HG02840 (cell line): ENCODE data around the gene FBXO28.
A peak's percentile ranks its signal among the peaks of the same experiment; 100 is the strongest.

Source experiments
- ATAC-seq: cut with Tn5 transposase; IDR thresholded peaks from one replicate; pipeline ENCODE4 v1.9.1; 2021; ENCODE audit warnings: mild to moderate bottlenecking, moderate library complexity, moderate number of reproducible peaks; ENCODE audit not compliant: unreplicated experiment, low FRiP score

Gene FBXO28

DNA sequence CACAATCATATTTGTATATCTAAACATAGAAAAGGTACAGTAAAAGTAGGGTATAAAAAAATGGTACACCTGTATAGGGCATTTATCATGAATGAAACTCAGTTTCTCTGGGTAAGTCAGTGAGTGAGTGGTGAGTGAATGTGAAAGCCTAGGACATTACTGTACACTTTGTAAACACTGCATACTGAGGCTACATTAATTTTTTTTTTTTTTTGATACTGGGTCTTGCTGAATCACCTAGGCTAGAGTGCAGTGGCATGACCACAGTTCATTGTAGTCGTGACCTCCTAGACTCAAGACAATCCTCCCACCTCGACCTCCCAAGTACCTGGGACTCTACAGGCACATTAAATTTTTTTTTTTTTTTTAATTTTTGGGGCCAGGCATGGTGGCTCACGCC, 27.8 kb downstream of the FBXO28 start:
- ATAC-seq, result no peak

DNA sequence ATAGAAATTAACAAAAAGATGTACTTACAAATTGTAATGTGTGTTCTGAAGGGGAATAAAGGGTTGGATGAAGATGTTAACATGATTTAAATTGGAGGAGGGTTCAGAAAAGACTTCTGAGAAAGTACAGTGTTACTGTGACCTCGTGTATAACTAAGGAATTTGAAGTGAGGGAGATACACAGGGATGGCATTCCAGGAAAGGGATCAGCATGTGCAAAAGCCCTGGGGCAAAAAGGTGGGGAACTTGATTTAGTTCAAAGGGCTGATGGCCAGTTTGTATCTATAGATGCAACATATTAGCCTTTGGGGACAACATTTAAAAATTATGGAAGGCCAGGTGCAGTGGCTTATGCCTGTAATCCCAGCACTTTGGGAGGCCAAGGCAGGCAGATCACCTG, 35.8 kb downstream of the FBXO28 start:
- no peak for ATAC-seq

DNA sequence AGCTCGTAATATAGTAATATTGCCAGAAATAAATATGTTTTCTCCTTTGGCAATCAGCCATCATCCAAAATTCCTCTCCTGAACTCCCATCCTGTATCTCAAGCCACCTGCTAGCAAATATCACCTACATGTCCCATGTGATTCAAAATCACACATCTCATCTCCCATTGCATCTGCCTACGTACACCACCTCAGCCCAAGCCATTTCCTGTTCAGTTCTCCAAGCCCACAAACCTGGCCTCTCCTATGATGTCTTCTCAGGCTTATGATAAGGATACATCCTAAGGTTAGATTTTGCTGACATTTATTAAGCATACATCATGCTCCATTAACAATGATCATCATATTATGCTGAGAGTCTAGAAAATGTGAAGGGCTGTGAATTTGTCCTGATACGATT, 37.2 kb downstream of the FBXO28 start:
- no peak for ATAC-seq

DNA sequence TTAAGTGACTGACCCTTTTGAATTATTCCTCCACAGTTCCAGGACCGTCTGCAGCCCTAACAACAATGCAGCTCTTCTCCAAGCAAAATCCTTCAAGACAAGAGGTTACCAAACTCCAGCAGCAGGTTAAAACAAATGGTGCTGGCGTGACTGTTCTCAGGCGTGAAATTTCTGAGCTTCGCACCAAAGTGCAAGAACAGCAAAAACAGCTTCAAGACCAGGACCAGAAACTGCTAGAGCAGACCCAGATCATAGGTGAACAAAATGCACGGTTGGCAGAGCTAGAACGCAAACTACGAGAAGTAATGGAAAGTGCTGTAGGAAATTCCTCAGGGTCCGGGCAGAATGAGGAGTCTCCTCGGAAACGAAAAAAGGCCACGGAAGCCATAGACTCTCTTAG, 43.4 kb downstream of the FBXO28 start:
- no peak for ATAC-seq

DNA sequence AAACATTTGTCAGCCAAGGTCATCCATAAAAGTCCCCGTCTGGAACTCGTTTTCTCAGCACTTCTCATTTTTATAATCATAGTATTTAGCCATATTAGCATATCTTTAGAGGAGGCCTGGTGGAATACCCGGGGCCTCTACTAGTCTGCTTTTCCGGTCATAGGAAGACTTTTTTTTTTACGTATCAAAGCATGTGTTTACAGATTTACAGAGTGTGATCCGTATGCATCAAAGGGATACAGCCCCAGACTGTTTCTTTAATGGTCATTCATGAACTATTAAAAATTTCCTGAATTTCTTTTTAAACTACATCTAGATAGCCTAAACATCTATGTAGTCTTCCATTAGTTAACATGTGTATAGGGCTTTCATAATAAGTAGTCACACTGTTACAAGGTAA, 45.6 kb downstream of the FBXO28 start:
- no peak for ATAC-seq

DNA sequence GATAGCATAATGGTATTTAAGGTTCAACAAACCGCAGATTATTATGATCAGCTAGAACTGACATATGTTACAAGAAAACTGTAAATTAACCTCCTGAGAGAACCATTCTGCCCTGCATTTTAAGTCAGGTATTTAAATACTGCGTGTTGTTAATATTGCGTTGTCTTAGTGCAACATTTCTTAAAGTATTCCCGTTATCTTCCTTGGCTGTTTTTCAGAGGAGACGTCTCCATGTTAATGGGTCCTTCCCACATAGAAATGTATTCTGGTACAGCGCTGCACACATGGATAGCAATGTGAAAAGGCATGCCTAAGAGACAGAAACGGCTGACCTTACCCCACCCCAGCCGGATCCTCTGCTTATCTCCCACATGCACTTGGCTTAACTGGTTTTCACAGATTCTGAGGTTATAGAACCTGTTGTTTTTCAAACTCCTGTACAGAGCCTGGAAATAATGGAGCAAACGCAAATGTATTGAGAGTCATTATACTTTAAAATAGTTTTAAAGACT, 46.3 kb downstream of the FBXO28 start:
- ATAC-seq, result no peak

DNA sequence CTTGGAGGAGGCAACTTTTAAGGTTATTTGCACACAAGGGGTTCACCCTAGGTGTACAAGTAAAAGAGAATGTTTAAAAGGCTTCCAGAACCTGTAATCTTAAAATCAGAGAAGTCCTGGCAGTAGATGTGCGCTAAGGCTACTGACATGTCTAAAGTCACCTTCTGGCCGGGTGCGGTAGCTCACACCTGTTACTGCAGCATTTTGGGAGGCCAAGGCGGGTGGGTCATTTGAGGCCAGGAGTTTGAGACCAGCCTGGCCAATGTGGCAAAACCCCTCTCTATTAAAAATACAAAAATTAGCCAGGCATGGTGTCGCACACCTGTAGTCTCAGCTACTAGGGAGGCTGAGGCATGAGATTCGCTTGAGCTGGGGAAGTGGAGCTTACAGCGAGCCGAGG, 48.9 kb downstream of the FBXO28 start:
- ATAC-seq, result no peak

DNA sequence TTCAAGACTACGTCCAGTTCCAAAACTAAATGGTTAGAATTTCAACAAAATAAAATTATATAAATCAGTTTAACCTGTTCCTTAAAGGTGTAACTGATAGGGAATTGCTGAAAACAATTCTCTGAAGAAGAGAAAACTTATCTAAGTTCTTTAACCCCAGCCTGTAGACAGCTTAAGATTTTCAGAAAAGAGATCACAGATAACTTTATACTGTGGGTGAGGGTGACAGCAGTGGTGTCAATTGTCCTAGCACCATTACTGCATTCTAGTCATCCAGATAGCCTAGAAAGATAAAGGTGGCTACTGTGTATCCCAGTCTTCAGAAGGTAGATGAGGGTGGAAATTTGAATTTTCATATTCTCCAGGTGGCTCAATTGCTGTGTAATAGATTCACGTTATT, 49.4 kb downstream of the FBXO28 start:
- no peak for ATAC-seq

DNA sequence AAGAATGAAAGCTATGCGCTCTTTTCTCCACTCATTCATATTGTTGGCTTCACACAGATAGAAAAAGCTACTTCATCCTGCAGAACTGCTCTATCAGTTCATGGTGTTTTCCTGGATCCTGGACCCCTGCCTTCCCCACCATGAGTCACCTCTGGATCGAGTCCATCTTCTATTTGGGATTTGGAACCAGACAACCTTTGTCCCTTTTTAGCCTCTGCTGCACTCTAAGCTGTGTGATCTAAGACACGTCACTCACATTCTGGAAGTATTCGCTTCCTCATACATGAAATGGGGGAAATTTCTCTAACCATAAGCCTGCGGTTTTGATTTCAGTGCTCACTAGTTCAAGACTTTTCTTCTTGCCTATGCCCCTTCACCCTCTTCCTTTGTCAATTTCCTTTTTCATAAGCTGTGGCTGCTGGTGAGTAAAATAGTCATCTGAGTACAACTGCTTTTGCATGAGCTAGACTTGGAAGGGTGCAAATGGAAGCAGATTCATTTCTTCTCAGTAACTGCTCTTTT, 55.0 kb downstream of the FBXO28 start:
- ATAC-seq, result peak; percentile 92

DNA sequence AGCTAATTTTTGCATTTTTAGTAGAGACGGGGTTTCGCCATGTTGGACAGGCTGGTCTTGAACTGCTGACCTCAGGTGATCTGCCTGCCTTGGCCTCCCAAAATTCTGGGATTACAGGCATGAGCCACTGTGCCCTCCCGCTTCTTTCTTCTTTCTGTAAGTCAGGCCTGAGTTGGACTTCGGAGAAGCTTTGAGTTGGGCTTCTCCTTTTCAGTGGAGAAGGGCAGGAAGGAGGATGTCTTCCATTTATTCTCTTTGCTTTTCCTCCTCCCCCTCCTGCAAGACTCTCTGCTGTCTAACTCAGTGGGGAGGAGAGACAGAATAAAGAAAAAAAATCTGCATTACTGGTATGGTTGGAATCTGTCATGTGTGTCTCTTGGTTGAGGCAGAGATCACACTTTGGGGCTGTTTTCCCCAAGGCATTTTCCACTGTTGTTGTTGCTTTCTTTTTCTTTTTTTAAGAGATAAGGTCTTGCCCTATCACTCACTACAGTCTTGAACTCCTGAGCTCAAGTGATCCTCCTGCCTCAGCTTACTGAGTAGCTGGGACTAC, 55.9 kb downstream of the FBXO28 start:
- no peak for ATAC-seq

DNA sequence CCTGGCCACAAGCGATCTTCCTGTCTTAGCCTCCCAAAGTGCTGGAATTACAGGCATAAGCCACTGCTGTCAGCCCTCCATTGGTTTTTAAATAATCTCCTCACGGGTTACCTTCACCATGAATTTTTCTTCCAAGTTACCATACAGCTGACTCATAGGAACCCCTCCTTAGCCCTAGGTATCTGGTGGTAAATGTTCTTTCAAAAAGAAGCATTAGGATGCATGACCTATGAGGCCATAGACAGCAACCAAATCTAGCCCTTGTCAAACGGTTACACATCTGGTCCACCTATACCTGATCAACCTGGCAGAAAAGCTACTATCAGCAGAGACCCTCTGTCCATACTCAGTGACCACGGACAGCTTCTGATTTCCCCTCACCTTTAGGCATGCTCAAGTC, 56.4 kb downstream of the FBXO28 start:
- ATAC-seq, result no peak

DNA sequence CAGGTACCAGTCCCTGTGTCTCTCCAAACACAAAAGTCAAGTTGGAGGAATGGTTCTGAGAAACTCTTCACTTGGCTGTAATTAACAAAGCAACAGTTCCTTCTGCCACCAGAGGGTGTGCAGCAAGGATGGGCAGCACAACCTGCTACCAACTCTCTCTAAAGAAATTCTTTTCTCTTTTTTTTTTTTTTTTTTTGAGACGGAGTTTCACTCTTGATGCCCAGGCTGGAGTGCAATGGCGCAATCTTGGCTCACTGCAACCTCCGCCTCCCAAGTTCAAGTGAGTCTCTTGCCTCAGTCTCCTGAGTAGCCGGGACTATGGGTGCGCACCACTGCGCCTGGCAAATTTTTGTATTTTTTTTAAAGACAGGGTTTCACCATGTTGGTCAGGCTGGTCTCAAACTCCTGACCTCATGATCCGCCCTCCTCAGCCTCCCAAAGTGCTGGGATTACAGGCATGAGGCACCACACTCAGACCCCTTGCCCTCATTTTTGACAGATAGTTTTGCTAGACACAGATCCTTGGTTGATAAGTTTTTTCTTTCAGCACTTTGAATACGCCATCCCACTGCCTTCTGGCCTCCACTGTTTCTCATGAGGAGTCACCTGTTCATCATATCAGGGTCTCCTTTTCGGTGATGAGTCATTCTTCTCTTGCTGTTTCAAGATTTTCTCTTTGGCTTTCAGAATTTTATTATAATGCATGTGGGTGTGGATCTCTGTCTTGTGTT, 57.0 kb downstream of the FBXO28 start:
- ATAC-seq, result no peak

DNA sequence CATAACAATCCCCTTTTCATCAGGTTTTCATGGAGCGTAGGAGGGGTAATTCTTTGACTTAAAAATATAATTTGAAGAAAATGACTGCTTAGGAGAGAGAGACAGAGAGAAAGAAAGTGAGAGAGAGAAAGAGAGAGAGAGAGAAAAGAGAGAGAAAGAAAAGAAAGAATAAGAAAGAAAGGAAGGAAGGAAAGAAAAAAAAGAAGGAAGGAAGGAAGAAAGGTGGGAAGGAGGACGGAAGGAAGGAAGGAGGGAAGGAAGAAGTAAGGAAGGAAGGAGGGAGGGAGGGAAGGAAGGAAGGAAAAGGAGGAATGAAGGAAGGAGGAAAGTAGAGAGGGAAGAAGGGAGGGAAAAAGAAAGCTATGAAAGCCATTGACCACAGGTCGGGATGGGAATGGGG, 58.3 kb downstream of the FBXO28 start:
- ATAC-seq, result no peak

DNA sequence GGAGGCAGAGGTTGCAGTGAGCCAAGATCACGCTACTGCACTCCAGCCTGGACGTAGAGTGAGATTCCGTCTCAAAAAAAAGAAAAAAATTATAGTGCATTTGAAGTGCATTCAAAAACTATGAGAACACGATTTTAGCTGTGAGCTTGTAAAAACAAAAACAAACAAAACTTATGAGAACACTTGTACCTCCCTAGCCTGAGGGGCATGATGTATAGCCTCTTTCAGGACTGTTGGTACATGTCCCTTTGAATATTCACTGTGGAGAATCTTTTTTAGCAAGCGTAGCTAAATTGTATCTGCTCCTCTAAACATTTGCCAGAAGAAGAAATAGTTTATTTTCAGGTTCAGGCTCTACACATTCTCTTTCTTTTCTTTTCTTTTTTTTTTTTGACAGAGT, 59.6 kb downstream of the FBXO28 start:
- ATAC-seq, result no peak

DNA sequence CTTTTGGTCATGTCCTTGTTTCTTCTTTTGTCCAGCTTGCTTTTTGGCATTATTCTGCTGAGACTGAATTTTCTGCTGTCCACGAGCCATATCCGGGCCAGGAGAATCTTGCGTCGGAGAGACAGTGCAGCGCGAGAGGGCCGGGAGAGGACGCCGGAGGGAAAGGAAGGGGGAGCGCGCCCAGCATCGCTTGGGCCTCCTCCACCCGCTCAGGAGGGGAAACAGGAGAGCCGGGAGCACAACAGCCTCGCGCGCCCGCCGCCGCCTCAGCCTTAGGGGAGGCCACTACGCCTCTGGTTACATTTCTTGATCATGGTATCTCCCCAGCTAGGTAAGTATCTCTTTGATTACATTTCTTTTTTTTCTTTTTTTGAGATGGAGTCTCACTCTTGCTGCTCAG, 61.7 kb downstream of the FBXO28 start:
- no peak for ATAC-seq

DNA sequence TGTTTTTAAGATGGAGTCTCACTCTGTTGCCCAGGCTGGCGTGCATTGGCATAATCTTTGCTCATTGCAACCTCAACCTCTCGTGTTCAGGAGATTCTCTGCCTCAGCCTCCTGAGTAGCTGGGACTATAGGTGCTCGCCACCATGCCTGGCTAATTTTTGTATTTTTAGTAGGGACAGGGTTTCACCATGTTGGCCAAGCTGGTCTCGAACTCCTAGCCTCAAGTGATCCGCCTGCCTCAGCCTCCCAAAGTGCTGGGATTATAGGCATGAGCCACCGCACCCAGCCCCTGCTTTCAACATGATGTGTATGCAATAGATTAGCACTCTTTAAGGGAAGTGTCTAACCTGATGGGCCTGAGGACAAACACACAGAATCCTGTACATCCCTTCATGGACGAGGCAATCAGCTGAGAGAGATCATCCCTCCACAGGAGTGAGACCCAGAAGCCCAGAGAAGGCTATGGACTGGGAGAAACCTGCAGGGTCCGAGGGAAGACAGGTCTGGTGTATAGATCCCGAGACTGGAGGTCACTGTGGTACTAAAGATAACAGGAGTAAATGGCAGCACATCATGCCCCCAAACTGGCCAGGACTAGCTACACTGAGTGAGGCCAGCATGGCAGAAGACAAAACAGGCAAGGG, 63.6 kb downstream of the FBXO28 start:
- no peak for ATAC-seq

DNA sequence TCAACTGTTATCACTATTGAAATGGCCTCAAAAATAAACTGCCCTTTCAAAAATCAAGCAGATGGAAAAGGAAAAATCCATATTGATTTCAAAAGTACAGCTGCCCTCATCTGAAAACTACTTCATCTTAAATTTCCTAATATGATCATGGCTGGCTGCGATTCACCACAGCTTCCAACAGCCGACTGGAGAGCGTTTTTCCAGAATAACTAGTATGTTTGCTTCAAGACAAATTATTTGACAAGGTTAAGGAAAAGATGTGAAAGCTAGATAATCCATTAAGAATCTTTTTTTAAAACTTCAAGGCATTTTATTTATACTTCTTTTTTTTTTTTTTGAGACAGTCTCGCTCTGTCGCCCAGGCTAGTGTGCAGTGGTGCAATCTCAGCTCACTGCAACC, 65.0 kb downstream of the FBXO28 start:
- no peak for ATAC-seq

DNA sequence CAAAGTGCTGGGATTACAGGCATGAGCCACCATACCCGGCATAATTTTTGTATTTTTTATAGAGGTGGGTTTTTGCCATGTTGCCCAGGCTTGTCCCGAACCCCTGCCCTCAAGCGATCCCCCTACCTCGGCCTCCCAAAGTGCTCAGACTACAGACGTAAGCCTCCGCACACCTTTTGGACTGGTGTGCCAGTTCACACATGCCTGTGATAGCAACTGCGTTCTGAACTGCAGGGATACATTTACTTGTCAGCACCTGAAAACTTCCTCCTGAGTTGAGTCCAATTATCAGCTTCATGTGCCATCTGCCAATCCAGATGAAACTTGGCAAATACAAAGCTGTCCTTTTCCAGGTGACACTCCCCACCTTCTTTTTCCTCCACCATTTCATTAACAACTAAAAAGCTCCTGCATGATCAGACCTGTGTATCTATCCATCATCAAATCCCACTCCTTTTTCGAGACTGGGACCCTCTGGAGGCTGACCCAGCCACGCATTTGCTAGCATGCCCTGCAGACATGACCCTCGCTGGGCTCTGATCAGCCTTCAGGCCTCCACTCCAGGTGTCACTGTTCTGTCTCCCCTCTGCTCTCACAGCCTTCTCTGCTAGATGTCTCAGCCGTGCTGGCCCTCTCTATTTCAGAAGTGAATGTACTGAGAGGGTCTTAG, 67.0 kb downstream of the FBXO28 start:
- no peak for ATAC-seq

DNA sequence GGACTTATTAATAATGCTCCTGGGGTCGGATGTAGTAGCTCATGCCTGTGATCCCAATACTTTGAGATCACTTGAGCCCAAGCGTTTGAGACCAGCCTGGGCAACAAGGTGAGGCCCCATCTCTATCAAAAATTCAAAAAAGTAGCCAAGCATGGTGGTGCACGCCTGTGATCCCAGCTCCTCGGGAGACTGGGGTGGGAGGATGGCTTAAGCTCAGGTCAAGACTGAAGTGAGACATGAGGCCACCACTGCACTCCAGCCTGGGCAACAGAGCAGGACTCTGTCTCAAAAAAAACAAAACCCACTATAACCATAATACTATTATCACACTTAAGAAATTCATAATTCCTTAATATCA, 67.5 kb downstream of the FBXO28 start:
- no peak for ATAC-seq

DNA sequence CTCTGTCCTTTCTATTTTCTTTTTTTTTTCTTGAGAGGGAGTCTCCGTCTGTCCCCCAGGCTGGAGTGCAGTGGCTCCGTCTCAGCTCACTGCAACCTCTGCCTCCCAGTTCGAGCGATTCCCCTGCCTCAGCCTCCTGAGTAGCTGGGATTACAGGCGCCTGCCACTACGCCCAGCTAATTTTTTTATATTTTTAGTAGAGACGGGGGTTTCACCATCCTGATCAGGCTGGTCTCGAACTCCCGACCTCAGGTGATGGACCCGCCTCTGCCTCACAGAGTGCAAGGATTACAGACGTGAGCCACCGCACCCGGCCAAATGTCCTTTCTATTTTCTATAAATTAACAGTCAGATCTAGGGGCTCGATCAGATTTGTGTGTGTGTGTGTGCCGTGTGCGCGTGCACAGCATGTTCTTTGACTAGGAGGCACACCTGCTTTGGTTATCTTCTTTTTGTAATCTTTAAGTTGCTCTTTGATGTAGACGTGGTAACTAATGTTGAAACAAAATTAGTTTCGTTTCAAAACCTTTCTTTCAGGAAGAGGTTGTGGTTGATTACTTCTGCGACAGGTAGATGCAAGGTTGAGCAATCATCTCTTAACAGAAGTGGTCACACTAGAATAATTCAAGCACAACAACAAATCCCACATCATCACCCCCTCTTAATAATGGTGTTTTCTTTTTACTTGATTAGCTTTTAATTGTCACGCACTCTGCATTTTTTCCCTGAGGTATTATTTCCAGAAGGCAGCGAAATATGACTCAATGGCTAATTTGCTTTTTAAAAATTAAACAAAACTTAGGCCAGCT, 68.3 kb downstream of the FBXO28 start:
- peak; percentile 33 for ATAC-seq
